ENCODE measurements around the gene JAKMIP3.

JAKMIP3 gene

DNA sequence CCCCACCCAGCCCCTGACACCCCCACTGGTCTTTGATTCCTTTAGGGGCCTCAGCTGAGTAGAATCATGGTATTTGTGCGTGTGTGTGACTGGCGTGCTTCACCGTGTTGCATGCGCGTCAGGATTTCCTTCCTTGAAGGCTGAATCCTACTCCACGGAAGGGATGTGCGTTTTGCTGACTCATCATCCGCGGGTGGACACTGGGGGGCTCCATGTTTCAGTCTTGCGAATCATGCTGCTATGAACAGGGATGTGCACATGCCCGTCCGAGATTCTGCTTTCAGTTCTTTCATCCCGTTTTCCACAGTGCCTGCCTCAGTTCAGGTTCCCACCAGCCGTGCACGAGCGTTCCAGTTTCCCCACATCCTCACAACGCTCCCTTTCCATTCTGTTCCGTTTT, 20.9 kb upstream of the JAKMIP3 start:
- DNase-seq = no peak

DNA sequence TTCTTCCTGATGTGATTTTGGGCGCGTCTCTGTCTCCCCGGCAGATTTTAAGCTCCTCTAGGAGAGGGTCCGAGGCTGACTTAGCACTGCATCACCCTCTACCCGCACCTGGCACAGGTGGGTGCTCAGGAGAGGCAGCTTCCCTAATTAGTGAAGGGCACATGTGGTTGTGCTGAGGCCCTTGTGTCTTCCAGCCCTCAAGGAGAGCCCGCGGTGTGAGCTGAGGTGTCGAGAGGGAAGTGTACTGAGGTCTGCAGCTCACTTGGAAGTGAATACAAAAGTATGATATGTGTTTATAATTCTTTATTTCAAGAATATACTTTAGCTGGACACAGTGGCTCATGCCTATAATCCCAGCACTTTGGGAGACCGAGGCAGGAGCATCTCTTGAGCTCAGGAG, 20.4 kb upstream of the JAKMIP3 start:
- DNase-seq = no peak

DNA sequence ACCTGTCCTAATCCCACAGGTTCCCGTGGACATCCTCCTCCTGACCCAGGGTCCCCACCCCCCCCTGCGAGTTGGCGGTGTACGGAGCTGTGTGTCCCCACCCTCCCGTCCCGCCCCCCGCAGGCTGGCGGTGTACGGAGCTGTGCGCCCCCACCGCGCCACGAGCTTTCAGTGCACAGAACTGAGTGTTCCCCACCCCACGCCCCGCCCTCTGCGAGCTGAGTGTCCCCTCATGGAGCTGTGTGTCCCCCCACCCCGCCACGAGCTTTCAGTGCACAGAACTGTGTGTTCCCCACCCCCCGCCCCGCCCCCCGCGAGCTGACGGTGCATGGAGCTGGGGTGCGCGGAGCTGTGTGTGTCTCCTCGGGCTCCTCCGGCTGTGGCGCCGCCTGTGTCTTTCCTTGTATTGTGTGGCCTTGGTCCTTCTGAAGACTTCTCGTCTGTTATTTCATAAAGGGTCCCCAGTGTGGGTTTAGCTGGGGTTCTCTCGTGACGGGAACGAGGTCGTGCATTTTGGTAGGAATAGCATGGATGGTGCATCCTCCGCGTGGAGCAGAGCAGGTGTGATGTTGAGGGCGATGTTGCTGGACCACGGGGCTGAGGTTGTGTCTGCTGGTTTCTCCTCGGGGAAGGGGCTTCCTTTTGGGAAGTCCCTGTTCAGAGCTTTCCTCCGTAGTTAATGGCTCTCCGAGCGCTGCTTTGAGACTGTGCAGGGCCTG, 18.0 kb upstream of the JAKMIP3 start:
- no peak for DNase-seq

DNA sequence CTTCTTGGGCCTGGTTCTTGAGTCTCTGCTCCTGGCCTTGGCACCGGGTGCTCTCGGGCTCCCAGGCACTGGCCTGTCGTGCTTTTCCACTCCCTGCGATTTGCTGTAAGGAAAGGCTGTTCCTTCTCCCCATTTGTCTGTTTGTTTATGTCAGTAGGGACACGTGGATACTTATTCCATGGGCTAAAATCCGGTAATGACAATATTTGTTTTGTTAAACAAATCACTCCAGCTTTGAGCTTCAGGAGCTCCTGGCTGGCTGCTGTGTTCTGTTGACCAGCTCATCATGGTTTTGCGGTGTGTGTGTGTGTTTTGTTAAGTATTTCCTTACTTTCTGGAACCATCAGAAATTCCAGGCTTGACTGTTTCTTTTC, 17.5 kb upstream of the JAKMIP3 start:
- no peak for DNase-seq

DNA sequence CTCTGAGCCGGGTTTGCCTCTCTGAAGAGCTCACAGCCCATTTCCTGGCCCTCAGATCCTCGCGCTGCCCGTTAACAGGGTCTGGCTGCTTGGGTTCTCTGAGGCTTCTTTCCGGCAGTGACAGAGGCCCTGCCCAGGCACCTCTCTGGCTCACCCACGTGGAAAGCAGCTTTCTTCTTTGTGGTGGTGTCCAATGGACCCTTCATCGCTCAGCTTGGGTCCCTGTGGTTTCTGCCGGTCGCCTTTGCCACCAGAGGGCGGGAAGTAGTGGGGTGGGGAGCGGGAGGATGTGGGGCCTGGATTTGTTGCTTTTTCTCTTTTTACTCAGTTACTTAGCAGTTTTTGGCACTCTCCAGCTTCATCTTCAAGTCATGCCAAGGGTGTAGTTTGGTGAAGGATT, 15.6 kb upstream of the JAKMIP3 start:
- DNase-seq = no peak

DNA sequence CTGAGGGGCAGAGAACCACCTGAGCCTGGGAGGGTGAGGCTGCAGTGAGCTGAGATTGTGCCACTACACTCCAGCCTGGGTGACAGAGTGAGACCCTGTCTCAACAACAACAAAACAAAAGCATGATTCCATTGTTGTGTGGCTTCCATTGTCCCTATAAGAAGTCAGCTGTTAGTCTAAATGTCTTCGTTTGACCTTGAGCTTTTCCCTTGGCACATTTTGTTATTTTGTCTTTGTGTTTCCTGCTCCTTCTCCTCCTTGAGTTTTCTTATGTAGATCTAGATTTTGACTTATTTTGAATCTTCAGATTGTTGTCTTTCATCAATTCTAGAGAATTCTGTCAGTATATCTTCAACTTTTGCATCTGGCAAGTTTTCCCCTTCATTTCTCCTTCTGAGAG, 13.6 kb upstream of the JAKMIP3 start:
- no peak for DNase-seq

DNA sequence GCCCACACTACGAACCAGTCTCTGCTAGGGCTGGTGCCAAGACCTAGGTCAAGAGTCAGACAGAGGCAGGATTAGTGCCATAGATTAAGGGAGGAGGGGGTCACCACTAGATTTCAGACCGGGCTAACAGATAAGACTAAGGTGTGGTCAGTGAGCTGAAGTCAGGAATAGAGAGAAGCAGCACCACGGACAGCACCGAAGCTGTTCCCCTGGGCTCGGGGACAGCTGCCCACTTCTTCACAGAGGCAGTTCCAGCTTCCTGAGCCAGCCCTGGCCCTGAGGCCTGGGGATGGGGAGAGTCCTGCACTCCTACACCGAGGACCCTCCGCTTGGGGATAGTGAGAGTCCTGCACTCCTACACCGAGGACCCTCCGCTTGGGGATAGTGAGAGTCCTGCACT, 11.2 kb upstream of the JAKMIP3 start:
- DNase-seq = no peak

DNA sequence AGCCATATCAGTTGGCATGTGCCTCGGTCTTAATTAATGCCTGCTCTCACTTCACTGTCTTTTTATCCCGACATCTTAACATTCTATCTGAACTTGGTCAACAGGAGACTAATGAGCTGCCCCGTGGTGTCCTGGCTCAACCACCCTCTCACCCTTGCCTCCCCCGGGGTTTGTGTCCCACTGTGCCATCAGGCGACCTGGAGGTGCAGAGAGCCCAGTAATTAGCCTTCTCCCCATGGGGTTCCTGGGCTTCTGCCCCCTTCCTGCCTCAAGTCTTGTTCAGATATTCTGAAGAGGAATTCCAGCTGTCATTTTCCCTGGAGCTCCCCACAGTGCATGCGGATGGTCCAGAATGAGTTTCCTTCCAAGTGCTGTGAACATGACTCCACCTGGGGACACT, 10.1 kb upstream of the JAKMIP3 start:
- DNase-seq = no peak

DNA sequence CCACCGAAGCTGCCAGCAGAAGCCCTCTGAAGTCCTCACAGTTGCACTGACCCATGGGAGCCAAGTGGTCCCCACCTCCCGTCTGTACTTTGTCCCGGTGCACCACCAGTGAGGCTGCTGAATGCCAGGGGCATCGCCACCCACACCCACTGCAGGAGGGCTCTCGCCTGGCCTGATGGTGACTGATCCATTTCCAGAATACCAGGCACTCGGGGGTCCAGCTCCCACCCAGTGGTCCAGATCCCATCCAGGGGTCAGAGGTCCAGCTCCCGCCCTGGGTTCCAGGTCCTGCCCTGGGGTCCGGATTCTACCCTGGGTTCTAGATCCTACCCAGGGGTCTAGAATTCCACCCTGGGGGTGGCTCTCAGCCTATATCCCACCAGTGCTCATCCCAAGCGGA, 9.1 kb upstream of the JAKMIP3 start:
- DNase-seq = no peak

DNA sequence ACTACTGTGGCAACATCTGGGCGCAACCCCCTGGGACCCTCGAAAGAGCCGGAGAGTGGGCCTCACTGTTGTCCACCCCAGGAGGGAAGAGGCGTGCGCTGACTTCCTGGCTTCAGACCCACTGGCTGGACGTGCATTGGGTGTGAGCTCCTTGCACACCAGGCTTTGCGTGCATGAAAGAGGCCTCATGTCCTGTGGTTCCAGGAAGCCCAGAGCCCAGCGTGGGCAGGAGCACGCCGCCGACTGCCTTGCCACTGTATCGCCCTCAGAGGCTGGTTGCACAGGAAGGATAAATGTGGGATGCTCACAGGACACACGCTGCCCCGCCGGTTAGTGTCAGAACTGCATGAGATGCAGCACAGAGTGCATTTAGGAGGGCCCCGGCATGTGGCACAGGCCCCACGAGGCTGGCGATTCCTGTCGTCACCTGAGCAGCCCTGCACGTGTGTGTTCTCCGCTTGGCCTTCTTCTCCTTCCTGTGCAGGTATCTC, 8.5 kb upstream of the JAKMIP3 start:
- no peak for DNase-seq

DNA sequence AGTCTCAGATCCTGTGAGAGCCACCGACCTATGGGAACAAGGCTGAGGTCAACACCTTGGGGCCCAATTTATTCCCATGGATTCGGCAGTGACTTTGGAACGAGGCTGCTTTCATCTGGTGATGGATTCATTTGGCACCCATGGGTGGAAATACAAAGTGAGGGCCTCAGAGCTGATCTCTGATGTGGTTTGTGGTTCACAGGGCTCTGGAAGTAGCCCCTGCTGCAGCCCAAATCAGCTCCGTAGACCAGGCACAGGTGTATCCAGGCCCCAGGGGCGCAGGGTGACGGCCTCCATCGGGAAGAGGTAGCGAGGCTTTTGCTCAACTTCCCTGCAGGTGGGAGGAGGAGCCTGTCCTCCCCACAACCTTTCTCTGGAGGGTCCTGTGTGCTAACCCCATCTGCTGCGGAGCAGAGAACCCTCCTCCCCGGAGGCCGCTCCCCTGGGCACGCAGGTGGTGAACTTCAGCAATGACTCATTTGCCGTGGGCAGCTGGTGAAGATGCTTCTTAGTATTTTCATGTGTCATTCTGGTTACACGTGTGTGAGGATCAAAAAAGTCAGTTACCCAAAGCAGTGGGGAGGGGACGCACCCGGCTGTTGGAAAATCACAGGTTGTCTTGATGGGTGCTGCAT, 7.5 kb upstream of the JAKMIP3 start:
- no peak for DNase-seq

DNA sequence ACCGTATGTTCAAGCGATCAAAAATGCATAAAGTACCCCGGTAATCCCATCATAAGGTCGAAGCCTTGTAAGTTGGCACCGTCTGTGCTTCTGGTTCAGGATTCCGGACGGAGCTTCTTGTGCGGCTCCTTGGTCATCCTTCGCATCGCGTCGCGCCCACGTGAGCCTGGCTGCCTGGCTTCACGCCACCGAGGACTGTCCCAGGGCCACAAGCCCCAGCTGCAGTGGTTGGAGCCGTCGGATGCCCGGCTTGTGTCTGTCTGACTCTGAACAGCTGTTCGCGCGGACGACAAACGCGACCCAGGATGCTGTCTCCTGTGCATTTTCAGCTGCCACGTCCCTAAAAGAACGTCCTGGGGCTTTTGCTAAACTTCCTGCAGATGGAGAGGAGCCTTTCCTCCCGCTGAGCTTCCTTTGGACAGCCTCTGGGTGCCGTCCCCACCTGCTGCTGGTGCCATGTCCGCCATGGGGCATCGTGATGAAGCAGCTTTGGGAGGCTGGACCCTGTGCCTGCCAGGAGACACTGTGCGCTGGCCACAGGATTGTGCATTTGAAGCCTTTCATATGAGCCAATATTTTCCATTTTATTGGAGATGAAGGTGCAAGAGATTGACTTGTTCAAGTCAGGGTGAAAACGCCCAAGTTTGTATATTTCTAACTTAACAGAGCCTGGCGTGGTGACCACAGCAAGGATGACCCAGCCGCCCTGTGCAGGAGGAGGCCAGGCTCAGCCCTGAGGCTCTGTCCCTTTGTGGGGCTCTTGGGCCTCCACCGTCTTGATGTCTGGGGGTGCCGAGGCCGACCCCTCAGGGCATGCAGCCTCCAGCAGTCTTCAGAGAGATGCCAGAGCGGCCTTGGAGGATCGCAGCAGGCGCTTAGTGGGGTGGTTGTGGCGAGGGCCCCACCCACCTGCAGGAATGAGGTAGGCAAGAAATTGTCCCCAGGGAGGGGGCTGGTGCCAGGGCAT, 6.7 kb upstream of the JAKMIP3 start:
- no peak for DNase-seq

DNA sequence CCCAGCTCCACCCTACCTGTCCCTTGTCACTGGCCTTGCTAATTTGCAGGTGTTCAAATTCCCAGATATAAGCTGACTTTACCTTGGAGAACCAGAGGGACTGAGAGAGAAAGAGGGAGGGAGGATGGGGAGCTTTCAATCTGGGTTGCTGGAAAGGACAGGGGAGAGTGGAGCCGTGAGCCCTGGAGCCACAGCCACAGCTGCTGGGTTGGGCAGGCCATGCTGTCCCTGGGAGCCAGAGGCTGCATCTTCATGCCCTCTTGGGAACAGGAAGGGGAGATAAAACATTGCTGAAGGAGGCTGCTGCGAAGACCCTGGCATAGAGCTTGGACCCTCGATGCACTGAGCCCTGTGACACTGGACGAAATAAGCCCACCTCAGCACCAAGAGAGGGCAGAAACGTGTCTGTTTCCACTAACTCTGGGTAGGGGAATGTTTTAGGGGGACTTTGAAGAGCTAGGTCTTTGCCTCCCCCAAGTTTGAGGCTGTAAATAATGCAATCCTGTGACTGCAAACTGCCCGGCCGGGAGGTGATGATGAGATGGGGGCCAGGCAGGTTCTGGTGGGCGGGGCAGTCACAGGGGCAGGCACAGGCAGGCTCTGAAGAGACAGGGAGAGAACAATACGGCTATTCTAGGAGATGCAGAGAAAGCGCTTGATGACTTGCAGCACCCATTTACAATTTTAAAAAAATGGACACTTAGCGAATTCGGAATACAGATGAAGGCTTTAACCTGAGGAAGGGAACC, 5.8 kb upstream of the JAKMIP3 start:
- DNase-seq = no peak

DNA sequence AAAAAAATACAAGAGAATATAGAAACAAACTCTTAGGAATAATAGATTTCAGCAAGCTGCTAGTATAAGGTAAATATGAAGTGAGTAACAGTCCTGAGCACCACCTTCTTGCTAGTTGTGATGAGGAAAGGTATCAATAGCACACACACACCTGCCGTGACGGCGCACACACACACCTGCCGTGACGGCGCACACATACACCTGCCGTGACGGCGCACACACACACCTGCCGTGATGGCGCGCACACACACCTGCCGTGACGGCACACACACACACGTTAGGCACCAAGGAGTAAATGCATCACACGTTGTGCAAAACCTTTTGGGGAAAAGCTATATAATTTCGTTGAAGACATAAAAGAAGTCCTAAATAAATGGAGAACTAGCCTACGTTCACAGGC, 4.7 kb upstream of the JAKMIP3 start:
- DNase-seq = no peak

DNA sequence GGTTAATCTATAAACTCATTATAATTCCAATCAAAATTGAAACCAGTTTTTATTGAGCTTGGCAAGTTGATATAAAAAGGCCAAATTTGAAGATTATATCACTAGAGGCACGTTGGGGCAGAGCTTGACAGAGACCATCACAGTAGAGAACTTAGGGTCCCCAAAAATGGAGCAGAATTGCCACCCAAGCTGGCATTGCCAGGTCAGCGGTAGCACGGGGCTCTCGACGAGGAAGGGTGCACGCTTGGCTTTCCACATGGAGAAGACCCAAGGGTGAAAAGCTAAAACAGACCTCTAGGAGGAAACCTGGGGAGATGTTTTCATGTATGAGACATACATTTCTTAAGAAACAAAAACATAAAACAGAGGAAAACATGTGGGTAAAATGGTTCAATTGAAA, 4.3 kb upstream of the JAKMIP3 start:
- no peak for DNase-seq

DNA sequence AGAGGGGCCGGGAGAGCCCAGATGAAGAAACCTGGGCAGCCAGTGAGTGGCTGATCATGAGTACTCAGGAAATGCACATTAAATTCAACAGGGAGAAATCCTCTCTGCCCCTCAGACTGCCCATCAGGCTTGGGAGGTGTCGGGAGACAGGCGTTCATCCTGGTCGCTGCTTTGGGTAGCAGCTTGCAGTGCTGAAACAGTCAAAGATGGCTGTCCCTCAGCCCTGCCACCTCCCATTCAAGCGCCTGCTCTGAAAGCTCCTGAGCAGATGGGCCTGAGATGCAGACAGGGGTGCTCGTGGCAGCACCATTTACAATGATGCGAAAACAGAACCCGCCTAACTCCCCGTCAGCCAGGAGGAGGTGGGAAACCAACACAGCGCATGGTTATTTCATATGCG, 3.6 kb upstream of the JAKMIP3 start:
- DNase-seq = no peak

DNA sequence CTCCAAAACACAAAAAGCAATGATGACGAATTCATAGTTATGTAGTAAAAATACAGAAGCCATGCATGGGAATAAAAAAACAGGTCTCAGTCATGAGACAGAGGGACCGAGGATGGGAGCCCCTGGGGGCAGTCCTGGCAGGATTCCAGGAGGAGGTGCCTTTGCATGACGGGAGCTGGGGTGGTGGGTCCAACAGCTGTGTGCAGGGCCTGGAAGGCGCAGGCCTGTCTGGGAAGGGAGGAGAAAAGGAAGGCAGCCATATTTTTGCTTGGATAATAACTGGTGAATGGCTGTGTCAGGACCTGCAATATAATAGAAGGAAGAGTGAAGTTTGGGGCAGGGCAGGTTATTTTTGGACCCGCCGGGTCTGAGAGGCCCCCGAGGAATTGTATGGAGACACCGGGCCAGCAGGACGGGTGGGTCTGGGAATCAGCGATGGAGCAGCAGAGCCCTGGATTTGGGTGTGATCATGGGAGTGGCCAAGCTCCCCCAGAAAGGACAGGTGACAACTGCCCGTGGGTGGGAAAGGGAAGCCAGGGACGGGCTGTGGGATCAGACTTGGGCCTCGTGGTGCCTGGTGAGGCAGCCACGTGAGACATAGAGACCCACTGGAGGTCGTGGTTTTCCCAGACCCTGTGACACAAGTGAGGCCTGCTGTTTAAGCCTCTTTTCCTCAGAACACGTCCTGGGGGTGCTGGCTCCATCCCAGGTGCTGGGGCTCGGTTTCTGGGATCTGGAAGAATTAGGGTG, 2.9 kb upstream of the JAKMIP3 start:
- no peak for DNase-seq

DNA sequence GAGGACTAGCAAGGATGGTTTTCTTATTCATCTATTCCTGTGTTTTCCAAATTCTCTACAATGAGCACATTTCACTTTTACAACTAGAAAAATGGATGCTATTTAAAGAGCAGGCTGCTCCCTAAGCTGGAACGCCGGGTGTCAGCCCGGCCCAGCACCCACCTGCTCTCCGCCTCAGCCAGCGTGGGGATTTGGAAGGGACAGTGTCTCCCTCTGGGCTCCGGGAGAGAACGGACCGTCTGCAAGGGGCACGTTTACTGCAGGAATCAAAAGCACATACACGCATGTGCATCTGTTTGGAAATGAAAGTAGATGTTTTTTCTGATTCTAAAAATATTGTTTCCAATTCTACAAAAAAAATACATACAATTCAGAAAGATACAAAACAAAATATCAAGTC, 2.3 kb upstream of the JAKMIP3 start:
- DNase-seq = no peak

DNA sequence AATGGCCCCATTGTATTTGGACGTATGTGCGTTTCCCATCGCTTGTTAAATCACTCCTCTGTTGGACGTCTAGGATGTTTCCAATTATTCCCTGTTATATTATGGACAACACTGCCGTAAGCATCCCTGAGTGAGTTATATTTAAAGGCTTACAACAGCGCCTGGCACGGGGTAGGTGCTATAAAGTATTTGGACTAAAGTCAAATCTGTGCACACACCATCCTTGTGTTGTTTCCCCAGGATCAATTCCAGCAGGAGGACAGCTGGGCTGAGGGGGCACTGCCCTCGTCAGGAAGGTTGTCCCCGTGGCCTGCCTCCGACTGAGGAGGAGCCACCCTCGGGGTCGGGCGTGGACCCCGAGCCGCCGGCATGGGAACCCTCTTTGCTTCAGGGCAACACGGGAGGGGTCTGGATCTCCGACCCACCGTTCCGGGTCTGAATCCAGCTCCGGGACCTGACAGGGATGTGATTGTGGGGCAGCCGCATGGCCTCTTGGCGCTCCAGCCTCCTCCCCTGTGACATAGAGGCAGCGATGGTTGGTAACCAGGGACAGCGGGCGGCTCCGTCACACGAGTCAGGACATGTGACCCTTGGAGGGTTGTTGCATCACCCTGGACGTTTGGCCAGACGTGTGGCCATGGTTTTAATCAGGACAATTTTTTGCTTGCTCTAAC, 1.5 kb upstream of the JAKMIP3 start:
- no peak for DNase-seq

DNA sequence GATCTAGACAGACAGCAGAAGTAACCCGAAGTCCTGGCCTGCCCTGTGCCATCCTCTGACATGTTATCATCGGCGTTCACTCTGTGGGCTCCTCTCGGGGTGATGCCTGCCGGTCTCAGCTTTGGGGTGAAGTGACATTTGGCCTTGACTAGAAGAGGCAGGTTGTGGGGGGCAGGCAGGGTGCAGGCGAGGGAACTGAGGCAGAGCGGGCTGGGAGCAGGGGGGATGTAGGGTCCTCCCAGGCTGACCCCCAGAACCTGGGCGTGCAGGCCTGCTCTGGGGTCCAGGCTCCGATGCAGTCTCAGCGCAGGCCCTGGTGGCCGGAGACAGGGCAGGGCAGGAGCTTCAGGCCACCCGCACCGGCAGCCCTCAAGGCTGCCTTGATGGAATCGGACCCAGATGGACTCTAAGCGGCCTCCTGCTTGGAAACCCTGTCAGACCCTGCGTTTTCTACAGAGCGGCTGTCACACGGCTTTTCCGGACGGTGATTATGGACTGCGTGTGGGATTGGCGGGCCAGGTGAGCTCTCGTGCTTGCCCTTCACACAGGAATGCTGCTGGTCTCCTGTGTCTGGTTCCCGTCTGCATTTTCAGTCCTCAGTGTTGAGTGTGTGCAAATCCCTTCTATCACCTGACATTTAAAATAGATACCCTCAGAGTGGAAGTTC, 842 bp upstream of the JAKMIP3 start:
- DNase-seq = no peak

DNA sequence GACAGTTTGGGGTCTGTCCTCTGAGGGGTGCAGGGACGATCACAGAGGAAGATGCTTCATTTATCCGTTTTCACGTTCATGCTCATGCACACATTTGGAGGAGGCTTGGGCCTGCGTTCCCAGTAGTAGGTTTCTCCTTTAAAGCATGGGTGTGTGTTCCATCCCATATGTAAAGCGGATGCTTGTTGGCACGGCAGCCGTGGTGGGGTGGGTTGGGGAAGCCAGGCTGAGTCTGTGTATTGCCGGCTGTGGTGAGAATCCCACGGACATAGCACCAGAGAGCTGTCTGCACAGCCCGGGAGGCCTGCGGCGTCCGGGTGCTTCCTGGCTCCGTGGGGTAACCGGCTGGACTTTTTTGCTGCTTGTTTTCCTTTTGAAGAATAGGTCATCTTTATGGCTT, 440 bp downstream of the JAKMIP3 start:
- no peak for DNase-seq
